ENCODE results near the gene NRG2.

GRCh38 chr5:139839918-139840317 lies 203.2 kb downstream of the NRG2 start:
- TF ChIP-seq CTCF (IDR thresholded peaks at IDR 0.05; ENCODE audit: low read depth, low read length) (no peak), MAX (IDR thresholded peaks at IDR 0.05; ENCODE audit: low read depth, low read length) (no peak)

Measured in NB4 (cell line).